HG02763 (cell line): ENCODE results near the gene DMXL1.

Source experiments
- ATAC-seq: cut with Tn5 transposase; IDR thresholded peaks from one replicate; pipeline ENCODE4 v1.9.1; 2021; ENCODE audit warnings: mild to moderate bottlenecking, moderate library complexity; ENCODE audit not compliant: unreplicated experiment

The DMXL1 gene, protein sequence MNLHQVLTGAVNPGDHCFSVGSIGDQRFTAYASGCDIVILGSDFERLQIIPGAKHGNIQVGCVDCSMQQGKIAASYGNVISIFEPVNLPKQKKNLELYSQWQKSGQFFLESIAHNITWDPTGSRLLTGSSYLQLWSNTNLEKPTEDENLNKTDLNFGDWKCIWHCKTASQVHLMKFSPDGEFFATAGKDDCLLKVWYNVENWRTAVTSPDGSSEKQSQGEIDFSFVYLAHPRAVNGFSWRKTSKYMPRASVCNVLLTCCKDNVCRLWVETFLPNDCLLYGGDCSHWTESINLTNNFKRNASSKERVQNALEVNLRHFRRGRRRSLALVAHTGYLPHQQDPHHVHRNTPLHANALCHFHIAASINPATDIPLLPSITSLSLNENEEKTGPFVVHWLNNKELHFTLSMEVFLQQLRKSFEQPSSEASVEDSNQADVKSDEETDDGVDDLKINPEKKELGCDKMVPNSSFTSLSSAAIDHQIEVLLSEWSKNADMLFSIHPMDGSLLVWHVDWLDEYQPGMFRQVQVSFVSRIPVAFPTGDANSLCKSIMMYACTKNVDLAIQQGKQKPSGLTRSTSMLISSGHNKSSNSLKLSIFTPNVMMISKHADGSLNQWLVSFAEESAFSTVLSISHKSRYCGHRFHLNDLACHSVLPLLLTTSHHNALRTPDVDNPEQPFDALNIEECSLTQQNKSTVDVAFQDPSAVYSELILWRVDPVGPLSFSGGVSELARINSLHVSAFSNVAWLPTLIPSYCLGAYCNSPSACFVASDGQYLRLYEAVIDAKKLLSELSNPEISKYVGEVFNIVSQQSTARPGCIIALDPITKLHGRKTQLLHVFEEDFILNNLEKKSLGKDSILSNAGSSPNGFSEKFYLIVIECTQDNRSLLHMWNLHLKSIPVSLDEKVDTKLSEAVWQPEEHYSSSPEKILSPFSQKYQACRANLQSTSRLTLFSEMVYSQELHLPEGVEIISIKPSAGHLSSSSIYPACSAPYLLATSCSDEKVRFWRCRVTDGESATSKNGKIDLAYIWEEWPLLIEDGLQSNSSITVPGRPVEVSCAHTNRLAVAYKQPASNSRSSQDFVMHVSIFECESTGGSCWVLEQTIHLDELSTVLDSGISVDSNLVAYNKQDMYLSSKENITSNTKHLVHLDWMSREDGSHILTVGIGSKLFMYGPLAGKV (N-terminal part only)

DNA sequence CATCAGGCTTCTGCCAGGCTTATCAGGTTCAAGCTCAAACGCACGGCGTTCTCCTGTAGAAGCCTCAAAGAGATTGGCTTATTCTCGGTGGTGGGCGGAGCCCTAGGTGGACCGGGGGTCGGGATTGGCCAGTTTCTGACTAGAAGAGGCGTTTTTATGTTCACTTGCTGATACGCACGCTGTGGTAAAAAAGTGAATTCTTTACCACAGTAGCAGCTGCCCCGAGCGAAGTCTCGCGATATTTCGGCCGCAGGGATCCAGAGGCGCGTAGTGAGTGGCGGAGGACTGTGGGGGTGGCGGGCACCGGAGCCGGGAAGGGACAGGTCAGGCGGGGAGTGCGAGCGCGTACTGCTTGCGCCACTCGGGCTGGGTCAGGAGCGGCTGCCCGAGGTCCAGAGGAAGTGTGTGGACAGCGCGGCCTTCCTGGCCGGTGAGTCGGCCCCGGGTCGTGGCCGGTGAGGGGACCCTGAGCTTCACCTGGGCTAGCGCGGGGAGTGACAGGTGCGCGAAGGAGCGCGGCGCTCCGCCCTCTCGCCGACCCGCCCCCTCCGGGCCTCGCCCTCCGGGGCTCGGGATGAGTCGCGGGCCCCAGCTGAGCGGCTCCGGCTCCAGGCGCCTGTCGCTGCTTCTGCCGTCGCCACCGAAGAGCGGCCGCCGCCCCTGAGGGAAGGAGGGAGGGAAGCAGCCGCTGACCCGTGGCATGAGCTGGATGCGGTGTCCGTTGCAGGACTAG, at the start of gene DMXL1:
Gene DMXL1, plus strand, starts transcription at position 260 of the 733 bp plus-strand sequence. CDS start 483 bp downstream, outside the sequence.
- ATAC-seq, result peak; percentile 80

DNA sequence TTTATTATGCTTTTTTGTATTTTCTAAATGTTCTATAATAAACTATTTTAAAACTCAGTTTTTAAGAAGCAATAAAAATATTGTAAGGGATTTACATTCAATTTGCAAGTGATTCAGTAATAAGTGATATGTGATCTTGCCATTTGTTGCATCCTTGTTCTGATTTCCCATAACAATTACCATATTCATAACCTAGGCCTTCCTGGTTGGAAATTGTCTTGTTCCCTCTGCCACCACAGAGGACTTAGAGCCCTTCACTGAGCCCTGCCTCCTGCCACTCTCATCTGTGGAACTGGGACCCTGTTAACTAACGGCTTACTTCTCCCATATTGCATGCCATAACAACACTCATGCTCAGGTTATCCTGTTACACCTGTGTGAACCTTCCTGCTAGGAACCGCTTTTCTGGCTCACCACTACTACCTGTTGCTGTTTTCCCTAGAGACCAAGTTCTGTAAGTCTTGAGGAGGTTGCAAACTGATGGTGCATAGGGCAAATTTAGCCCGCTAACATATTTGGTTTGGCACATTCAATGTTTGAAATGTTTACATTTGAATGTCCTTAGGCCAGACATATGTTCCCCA, 49.6 kb upstream of the DMXL1 start:
- no peak for ATAC-seq

DNA sequence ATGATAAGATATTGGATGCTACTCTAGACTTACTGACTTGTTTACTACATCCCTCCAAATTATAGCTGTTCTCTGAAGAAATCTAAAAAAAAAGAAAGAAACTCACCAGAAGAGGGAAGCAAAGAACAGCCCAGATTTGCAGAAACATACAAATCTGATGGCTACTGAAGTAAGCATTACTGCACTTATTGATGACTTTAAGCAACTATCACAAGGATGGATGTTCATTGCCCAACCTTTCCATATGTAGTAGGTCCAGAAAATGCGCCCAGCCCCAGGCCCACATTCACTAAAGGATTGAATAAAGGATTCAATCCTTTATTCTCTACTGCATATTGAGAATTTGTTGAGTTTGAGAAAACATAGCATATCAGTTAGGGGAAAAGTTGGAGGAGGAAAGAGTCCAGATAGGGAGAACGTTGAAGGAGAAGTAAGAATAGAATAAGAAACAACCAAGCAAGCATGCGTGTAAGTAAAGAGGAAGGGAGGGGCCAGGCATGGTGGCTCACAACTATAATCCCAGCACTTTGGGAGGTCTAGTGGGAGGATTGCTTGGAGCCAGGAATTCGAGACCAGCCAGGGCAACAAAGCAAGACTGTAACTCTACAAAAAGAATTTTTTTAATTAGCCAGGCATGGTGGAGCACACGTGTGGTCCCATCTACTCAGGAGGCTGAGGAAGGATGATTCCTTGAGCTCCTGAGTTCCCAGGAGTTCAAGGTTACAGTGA, 48.7 kb upstream of the DMXL1 start:
- ATAC-seq, result peak; percentile 69

GRCh38 chr5:119022773-119023172, 48.1 kb upstream of the DMXL1 start:
- ATAC-seq, result no peak

GRCh38 chr5:119028575-119028974, 42.3 kb upstream of the DMXL1 start:
- ATAC-seq, result no peak

GRCh38 chr5:119031011-119031886, 39.6 kb upstream of the DMXL1 start:
- ATAC-seq, result peak; percentile 82

DNA sequence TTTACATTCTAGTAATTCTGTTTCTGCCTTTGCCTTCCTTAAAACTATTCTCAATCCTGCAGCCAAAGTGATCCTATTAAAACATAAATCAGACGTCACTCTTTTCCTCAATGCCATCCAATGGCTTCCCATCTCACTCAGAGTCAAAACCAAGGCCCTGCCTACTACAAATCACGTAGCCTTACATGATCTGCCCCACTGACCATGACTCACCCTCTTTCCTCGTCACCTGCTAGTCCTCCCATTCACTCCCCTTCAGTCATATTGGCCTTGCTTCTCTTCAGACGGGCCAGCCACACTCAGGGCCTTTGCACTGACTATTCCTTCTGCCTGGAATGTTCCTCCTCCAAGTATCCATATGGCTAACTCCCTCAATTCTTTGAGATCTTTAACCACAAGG, 39.0 kb upstream of the DMXL1 start:
- ATAC-seq, result no peak

- ATAC-seq, result peak; percentile 33
These were observed 38.2 kb upstream of the DMXL1 start for GRCh38 chr5:119032656-119033055.

DNA sequence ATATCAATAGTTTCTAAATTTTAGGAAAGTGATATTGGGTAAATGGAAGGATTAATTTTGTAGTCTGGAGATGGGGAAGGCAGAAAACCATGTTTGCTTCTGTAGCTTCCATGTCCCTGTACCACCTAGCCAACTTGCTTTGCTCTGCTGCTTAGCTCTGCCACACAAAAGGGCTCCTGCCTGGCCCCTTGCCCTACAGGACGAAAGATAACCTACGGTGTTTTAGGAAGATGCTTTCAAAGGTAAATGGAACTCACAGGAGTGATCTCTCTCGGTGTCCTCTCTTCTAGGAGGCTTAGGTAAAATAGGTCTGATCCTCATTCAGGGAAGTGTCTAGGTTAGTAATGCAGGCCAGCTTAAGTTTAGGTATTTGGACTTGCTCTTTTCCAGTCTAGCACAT, 37.8 kb upstream of the DMXL1 start:
- no peak for ATAC-seq

GRCh38 chr5:119036101-119036762, 34.7 kb upstream of the DMXL1 start:
- ATAC-seq, result no peak

DNA sequence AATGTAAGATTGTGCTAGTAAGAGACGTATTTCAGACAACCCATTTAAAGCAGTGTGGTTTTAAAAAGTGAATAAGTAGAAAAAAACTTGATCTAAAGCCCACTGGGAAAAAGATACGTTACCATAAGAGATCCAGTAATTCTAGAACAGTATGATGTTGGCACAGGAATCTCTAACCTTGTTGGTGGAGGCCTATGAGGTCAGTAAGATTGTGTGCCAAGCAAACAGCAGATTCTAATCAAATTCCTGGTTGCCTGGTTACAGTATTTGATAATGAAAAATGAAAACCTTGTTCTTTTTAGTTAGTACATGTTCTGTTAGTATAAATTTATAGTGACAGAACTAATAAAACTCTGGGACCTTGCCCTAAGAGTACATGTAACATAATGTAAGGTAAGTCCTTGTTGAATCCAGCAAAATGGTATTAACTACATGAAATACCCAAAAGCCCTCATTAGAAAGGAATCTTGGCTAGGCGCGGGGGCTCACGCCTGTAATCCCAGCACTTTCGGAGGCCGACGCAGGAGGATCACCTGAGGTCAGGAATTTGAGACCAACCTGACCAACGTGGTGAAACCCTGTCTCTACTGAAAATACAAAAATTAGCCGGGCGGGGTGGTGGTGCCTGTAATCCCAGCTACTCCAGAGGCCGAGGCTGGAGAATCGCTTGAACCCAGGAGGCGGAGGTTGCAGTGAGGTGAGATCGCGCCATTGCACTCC, 33.2 kb upstream of the DMXL1 start:
- ATAC-seq, result no peak

- no peak for ATAC-seq
These were observed 22.6 kb upstream of the DMXL1 start for GRCh38 chr5:119048246-119048645.

GRCh38 chr5:119049824-119050449, 20.9 kb upstream of the DMXL1 start:
- ATAC-seq, result no peak

GRCh38 chr5:119054101-119054500, 16.8 kb upstream of the DMXL1 start:
- no peak for ATAC-seq

DNA sequence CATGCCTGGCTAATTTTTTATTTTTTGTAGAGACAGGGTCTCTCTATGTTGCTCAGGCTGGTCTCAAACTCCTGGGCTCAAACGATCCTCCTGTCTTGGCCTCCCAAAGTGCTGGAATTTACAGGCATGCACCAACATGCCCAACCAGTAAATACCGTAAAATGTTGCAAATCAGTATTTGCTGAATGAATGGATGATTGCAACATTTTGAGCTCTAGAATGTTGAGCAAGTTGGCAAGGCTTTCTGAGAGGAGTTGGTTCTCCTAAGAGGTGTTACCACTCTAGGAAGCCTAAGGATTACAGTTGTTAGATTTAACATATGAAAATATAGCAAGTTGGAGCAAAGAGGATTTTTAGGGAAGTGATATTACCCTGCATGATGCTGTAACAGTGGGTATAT, 15.6 kb upstream of the DMXL1 start:
- no peak for ATAC-seq

DNA sequence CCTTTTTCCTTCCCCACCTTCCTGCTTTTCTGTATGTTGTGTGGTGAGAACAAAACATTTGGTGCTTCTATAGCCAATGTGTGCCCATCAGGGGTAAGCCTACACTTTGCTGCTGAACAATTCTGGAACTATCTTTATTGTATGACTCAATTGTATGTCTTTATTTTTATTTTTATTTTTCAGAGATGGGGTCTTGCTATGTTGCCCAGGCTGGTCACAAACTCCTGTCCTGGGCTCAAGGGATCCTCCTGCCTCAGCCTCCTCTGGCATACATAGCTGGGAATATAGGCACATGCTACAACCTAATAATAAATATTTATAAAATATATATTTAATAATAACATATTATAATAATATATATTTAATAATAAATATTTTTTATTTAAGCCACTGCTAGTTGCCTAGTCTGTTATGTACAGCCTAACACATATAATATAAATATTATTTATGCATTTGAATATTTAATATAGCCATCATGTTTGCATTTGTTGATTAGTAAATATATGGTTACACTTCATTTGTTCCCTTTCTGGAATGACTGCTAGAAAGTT, 11.8 kb upstream of the DMXL1 start:
- no peak for ATAC-seq
